Activated naive CD8-positive, alpha-beta T cell treated with anti-CD3 and anti-CD28 coated beads, Interleukin-2, amount 50 U/mL, for 24 hours (primary cell): Measurements from ENCODE around the gene ZNF518B.

Experiments
- ATAC-seq: fragments of 150-1000 bp; cut with Tn5 transposase; one replicate; pipeline ENCODE4 v1.10.0; 2021
- DNase-seq: peaks from one replicate; pipeline ENCODE4 v3.0.0; 2021
- H3K27ac Mint-ChIP-seq: one replicate; pipeline ENCODE4 v1.8.0; 2021; ENCODE audit warnings: mild to moderate bottlenecking, mixed read lengths
- H3K27me3 Mint-ChIP-seq: one replicate; pipeline ENCODE4 v1.8.0; 2021; ENCODE audit warnings: mixed read lengths
- H3K36me3 Mint-ChIP-seq: one replicate; pipeline ENCODE4 v1.8.0; 2021; ENCODE audit warnings: low read depth, mixed read lengths
- H3K4me1 Mint-ChIP-seq: one replicate; pipeline ENCODE4 v1.8.0; 2021; ENCODE audit warnings: mixed read lengths
- H3K4me3 Mint-ChIP-seq: one replicate; pipeline ENCODE4 v1.8.0; 2021; ENCODE audit warnings: mild to moderate bottlenecking, moderate library complexity, mixed read lengths
- H3K9me3 Mint-ChIP-seq: one replicate; pipeline ENCODE4 v1.8.0; 2021; ENCODE audit warnings: mixed read lengths

Gene ZNF518B

GRCh38 chr4:10457255-10457801 is at the start of gene ZNF518B:
Gene ZNF518B, minus strand, starts transcription at chr4:10457426. Its CDS starts 11,098 bp downstream, at chr4:10446328.
- Mint-ChIP-seq H3K4me3 (peak within 1 kb of the TSS; percentile 83), H3K27ac (peak within 1 kb of the TSS; percentile 81), H3K27me3 (peaks cover 19% of the 10 kb centered on the region), H3K4me1 (peaks cover 36% of the 10 kb centered on the region), H3K36me3 (peaks cover 27% of the 10 kb centered on the region), H3K9me3 (peaks cover 17% of the 10 kb centered on the region)
- peak; percentile 62 for ATAC-seq
- DNase-seq: peak; percentile 83

DNA sequence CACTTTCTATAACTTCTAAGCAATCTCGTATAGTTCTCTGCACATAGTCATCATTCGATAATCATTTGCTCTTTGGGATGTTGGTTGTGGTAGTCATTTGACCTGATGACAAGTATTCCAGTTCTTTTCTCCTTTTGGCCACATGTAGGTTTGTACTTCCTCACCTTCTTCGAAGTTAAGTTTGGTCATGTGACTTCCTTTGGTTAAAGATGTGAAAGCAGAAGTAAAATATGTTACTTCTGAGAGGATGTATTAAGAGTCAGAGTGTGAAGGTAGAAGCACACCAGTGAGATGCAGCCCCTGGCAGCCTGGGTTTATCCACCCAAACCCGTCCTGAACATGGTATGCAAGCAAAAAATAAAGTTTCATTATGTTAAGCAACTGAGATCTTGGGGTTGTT is 48.9 kb upstream of the ZNF518B start:
- Mint-ChIP-seq H3K36me3 (peaks cover 3% of the 10 kb centered on the region), H3K9me3 (peaks cover 13% of the 10 kb centered on the region), H3K27ac (no peak overlapping the region), H3K27me3 (no peaks in the 10 kb centered on the region), H3K4me3 (no peak overlapping the region), H3K4me1 (peaks cover 3% of the 10 kb centered on the region)
- ATAC-seq (no peak), DNase-seq (no peak)

- ATAC-seq: no peak
- peaks cover 13% of the 10 kb centered on the region for H3K9me3 Mint-ChIP-seq
- H3K27ac Mint-ChIP-seq: no peak overlapping the region
- H3K4me3 Mint-ChIP-seq: no peak overlapping the region
- H3K27me3 Mint-ChIP-seq: no peaks in the 10 kb centered on the region
- DNase-seq: no peak
- H3K36me3 Mint-ChIP-seq: peaks cover 3% of the 10 kb centered on the region
- H3K4me1 Mint-ChIP-seq: peaks cover 3% of the 10 kb centered on the region
Measured at GRCh38 chr4:10504570-10505179, 47.4 kb upstream of the ZNF518B start.

- peaks cover 3% of the 10 kb centered on the region for H3K4me1 Mint-ChIP-seq
- no peaks in the 10 kb centered on the region for H3K27me3 Mint-ChIP-seq
- H3K27ac Mint-ChIP-seq: no peak overlapping the region
- peaks cover 13% of the 10 kb centered on the region for H3K9me3 Mint-ChIP-seq
- peaks cover 3% of the 10 kb centered on the region for H3K36me3 Mint-ChIP-seq
- no peak for DNase-seq
- ATAC-seq: no peak
- H3K4me3 Mint-ChIP-seq: no peak overlapping the region
Measured at GRCh38 chr4:10502717-10503116, 45.5 kb upstream of the ZNF518B start.

GRCh38 chr4:10500776-10501175 is 43.5 kb upstream of the ZNF518B start:
- Mint-ChIP-seq H3K4me3 (no peak overlapping the region), H3K27ac (no peak overlapping the region), H3K36me3 (no peaks in the 10 kb centered on the region), H3K27me3 (no peaks in the 10 kb centered on the region), H3K9me3 (peaks cover 7% of the 10 kb centered on the region), H3K4me1 (no peaks in the 10 kb centered on the region)
- no peak for DNase-seq
- no peak for ATAC-seq

DNA sequence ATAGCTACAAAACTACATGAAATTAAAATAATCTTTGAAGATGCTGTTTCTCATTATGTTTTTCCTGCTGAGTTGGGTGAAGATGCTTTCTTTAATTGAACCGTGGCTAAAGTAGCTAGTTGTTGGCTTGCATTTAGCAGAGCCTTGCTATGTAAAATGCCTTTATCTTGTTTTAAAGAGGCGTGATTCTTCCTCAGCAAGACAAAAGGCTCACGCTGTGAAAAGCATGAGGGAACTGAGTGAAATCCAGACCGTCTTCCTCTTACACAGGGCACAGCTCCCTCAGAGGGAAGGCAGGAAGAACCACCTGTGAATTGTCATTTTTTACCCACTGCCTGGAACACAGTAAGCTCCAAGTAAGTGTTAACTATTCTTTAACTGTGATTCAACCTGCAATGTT is 39.0 kb upstream of the ZNF518B start:
- Mint-ChIP-seq H3K27me3 (no peaks in the 10 kb centered on the region), H3K36me3 (no peaks in the 10 kb centered on the region), H3K4me1 (no peaks in the 10 kb centered on the region), H3K4me3 (no peak overlapping the region), H3K9me3 (no peaks in the 10 kb centered on the region), H3K27ac (no peak overlapping the region)
- no peak for DNase-seq
- ATAC-seq: no peak

DNA sequence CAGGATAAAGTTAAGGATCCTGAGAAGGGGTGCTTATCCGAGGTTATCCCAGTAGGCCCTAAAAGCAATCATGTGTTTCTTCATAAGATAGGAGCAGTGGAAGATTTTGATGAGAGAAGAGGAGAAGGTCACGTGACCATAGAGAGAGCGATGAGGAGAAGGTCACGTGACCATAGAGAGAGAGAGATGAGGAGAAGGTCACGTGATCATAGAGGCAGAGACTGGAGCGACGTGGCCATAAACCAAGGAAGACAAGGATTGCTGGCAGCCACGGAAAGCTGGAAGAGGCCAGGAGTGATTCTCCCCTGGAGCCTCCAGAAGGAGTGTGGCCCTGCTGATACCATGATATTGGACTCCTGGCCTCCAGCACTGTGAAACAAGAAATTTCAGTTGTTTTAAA is 38.4 kb upstream of the ZNF518B start:
- no peak for ATAC-seq
- H3K9me3 Mint-ChIP-seq: no peaks in the 10 kb centered on the region

DNA sequence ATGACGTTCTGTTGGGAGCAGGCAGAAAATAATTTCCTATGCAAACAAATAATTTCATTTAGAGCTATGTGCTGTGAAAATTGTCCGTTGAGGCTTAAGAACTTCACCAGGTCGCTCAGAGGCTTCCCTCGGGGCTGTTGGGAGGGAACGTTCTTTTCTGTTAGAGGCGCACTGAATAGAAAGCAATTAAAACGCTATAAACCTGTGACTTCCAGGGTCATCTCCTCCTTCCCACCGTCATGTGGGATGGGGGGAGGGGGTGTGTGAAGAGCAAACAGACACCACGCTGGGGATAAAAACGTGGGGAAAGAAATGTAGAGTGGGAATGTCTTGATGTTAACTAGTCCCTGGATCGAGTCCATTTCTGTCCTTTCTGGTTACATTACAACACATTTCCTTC is 35.2 kb upstream of the ZNF518B start:
- ATAC-seq (no peak), DNase-seq (no peak)
- Mint-ChIP-seq H3K27ac (no peak overlapping the region), H3K27me3 (peaks cover 10% of the 10 kb centered on the region), H3K4me3 (no peak overlapping the region), H3K9me3 (no peaks in the 10 kb centered on the region), H3K4me1 (no peaks in the 10 kb centered on the region), H3K36me3 (no peaks in the 10 kb centered on the region)

More for the DNA sequence above, 38.4 kb upstream of the ZNF518B start:
- Mint-ChIP-seq H3K27me3 (no peaks in the 10 kb centered on the region), H3K4me3 (no peak overlapping the region), H3K27ac (no peak overlapping the region), H3K4me1 (no peaks in the 10 kb centered on the region), H3K36me3 (no peaks in the 10 kb centered on the region)
- DNase-seq: no peak

- DNase-seq: no peak
- H3K27ac Mint-ChIP-seq: no peak overlapping the region
- H3K9me3 Mint-ChIP-seq: no peaks in the 10 kb centered on the region
- no peak for ATAC-seq
- no peak overlapping the region for H3K4me3 Mint-ChIP-seq
- peaks cover 11% of the 10 kb centered on the region for H3K27me3 Mint-ChIP-seq
- H3K36me3 Mint-ChIP-seq: no peaks in the 10 kb centered on the region
- H3K4me1 Mint-ChIP-seq: no peaks in the 10 kb centered on the region
Measured at GRCh38 chr4:10491401-10491800, 34.2 kb upstream of the ZNF518B start.

- Mint-ChIP-seq H3K4me1 (no peaks in the 10 kb centered on the region), H3K4me3 (no peak overlapping the region), H3K9me3 (no peaks in the 10 kb centered on the region), H3K27ac (no peak overlapping the region), H3K36me3 (no peaks in the 10 kb centered on the region), H3K27me3 (peaks cover 11% of the 10 kb centered on the region)
- DNase-seq (no peak), ATAC-seq (no peak)
Measured at GRCh38 chr4:10490996-10491395, 33.8 kb upstream of the ZNF518B start.

DNA sequence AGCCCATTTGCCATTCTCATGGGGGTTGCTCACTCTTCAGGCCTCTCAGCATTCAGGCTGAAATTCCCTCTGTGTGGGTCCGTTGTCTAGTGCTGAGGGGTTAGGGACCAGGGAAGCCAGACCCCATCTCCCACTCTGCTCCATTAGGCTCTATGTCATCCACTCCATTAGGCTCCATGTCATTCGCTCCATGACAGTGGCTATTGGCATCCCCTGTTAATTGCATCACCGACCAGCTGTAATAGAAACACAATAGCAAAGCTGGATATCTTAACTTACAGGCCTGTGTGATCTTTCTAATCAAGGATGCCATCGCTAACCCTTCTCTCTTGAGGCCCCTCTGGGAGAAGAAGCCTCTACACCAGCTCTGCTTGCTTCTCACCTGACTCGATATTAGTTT is 25.7 kb upstream of the ZNF518B start:
- no peak for ATAC-seq
- H3K27me3 Mint-ChIP-seq: peaks cover 11% of the 10 kb centered on the region
- no peak overlapping the region for H3K27ac Mint-ChIP-seq
- no peaks in the 10 kb centered on the region for H3K36me3 Mint-ChIP-seq
- no peak overlapping the region for H3K4me3 Mint-ChIP-seq
- no peaks in the 10 kb centered on the region for H3K4me1 Mint-ChIP-seq
- H3K9me3 Mint-ChIP-seq: no peaks in the 10 kb centered on the region
- DNase-seq: no peak

DNA sequence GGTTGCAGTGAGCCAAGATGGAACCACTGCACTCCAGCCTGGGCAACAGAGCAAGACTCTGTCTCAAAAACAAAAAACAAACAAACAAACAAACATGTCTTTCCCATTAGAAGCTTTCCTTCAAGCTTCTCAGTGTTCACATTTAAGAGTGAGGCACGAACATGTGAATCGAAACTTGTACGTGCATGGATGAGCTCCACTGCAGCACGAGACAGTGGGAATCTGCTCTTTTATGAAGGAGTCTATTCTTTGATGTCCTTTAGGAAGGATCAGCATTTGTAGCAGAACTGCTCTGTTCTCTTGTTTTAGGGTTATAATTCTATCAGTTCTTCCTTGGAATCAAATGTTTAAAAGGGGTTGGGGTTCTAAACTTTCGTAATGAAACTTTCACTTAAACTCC is 23.4 kb upstream of the ZNF518B start:
- Mint-ChIP-seq H3K9me3 (no peaks in the 10 kb centered on the region), H3K4me1 (peaks cover 1% of the 10 kb centered on the region), H3K4me3 (no peak overlapping the region), H3K27ac (no peak overlapping the region), H3K36me3 (no peaks in the 10 kb centered on the region), H3K27me3 (peaks cover 7% of the 10 kb centered on the region)
- ATAC-seq (no peak), DNase-seq (no peak)

- Mint-ChIP-seq H3K27me3 (peaks cover 4% of the 10 kb centered on the region), H3K4me1 (peaks cover 1% of the 10 kb centered on the region), H3K9me3 (no peaks in the 10 kb centered on the region), H3K4me3 (no peak overlapping the region), H3K36me3 (no peaks in the 10 kb centered on the region), H3K27ac (no peak overlapping the region)
- ATAC-seq (no peak), DNase-seq (no peak)
Measured at GRCh38 chr4:10478621-10479020, 21.4 kb upstream of the ZNF518B start.

DNA sequence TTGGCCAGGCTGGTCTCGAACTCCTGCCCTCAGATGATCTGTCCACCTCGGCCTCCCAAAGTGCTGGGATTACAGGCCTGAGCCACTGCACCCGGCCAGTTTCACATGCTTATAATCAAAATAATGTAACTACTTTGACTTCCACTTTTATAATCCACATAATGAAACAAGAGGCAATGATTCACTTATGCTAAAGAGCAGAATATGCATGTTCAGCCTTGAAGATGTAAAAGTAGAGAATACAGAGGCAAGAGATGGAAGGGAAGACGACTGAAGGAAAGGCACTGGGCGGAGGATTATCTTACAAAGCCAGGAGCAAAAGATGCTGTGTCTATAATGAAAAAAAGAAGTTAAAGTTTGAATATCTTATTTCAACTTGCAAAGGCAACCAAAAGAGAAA is 13.3 kb upstream of the ZNF518B start:
- no peak overlapping the region for H3K4me3 Mint-ChIP-seq
- no peaks in the 10 kb centered on the region for H3K4me1 Mint-ChIP-seq
- H3K36me3 Mint-ChIP-seq: no peaks in the 10 kb centered on the region
- no peak overlapping the region for H3K27ac Mint-ChIP-seq
- no peaks in the 10 kb centered on the region for H3K9me3 Mint-ChIP-seq
- DNase-seq (no peak), ATAC-seq (no peak)
- peaks cover 6% of the 10 kb centered on the region for H3K27me3 Mint-ChIP-seq

DNA sequence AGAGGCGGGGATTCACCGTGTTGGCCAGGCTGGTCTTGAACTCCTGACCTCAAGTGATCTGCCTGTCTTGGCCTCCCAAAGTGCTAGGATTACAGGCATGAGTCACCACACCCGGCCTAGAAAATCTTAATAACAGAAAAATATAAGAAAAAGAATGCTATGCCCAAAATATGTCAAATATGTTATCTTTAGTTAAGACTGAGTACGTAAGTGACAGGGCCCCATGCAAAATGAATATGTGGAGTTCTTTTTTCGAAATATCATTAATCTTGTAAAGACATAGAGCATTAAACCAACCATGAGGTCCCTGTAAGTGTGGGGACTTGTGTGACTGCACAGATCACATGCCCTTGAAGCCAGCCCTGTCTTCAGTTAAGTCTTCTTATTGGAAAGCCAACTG is 8.9 kb upstream of the ZNF518B start:
- Mint-ChIP-seq H3K27ac (no peak overlapping the region), H3K9me3 (no peaks in the 10 kb centered on the region), H3K4me1 (peaks cover 4% of the 10 kb centered on the region), H3K36me3 (no peaks in the 10 kb centered on the region), H3K27me3 (peaks cover 38% of the 10 kb centered on the region), H3K4me3 (no peak overlapping the region)
- ATAC-seq (no peak), DNase-seq (no peak)

- ATAC-seq: no peak
- Mint-ChIP-seq H3K4me1 (peaks cover 16% of the 10 kb centered on the region), H3K4me3 (no peak overlapping the region), H3K9me3 (peaks cover 5% of the 10 kb centered on the region), H3K27me3 (peaks cover 45% of the 10 kb centered on the region), H3K36me3 (no peaks in the 10 kb centered on the region), H3K27ac (no peak overlapping the region)
- DNase-seq: no peak
Measured at GRCh38 chr4:10462876-10463275, 5.7 kb upstream of the ZNF518B start.
